CD14-positive monocyte (primary cell): Measurements from ENCODE around the gene TIMM17B. TPM values are rescaled to one million over a fixed set of nuclear protein-coding genes. Genes with fewer than 3 reads are reported as not detected.

ENCODE experiments used
- DNase-seq, 3 donors: peaks; one replicate each; pipeline ENCODE4 v3.0.0-alpha.2; 2011 to 2022
- H2AFZ ChIP-seq: 2 replicates; pipeline ENCODE4 v1.6.0; 2012; ENCODE audit warnings: mild to moderate bottlenecking, low read depth, low read length, inconsistent platforms; ENCODE audit not compliant: insufficient read depth, poor library complexity, severe bottlenecking
- H3K27ac ChIP-seq, 2 donors: 1 replicate in 1 of 2; 2 replicates in 1 of 2; pipeline ENCODE4 v1.5.1; 2012 to 2013; ENCODE audit warnings: low read length in 2 of 2, control low read depth in 1 of 2, inconsistent platforms in 1 of 2, low read depth in 1 of 2, mild to moderate bottlenecking in 1 of 2
- H3K27me3 ChIP-seq, 2 donors: one replicate each; pipeline versions ENCODE4 v1.6.0 to v1.6.1; 2011 to 2013; ENCODE audit warnings: low read length in 2 of 2; ENCODE audit not compliant: control insufficient read depth in 2 of 2, insufficient read depth in 2 of 2
- H3K36me3 ChIP-seq, 2 donors: replicated peaks in 1 of 2; 1 replicate in 1 of 2; 2 replicates in 1 of 2; pipeline versions ENCODE4 v1.5.1 to v1.6.1; 2012 to 2013; ENCODE audit warnings: low read length in 2 of 2, control low read depth in 1 of 2, inconsistent platforms in 1 of 2, mild to moderate bottlenecking in 1 of 2; ENCODE audit not compliant: insufficient read depth in 2 of 2, control insufficient read depth in 1 of 2
- H3K4me1 ChIP-seq, 2 donors: 1 replicate in 1 of 2; 2 replicates in 1 of 2; pipeline versions ENCODE4 v1.5.1 to v1.6.1; 2012 to 2013; ENCODE audit warnings: low read length in 2 of 2, control low read depth in 1 of 2, inconsistent platforms in 1 of 2, mild to moderate bottlenecking in 1 of 2, moderate library complexity in 1 of 2; ENCODE audit not compliant: insufficient read depth in 2 of 2, control insufficient read depth in 1 of 2
- H3K4me2 ChIP-seq: replicated peaks from 2 replicates; pipeline ENCODE3; 2012; ENCODE audit warnings: low read length, moderate library complexity, mild to moderate bottlenecking; ENCODE audit not compliant: poor library complexity, severe bottlenecking; ENCODE audit errors: extremely low read depth
- H3K4me3 ChIP-seq, 3 experiments: fragments of 200-600 bp in 1 of 3; sonication (generic) in 1 of 3; replicated peaks in 1 of 3; 1 replicate in 2 of 3; 2 replicates in 1 of 3; pipeline ENCODE4 v1.5.1; 2011 to 2013; ENCODE audit warnings: low read length in 3 of 3, mild to moderate bottlenecking in 3 of 3, control low read depth in 2 of 3, low read depth in 2 of 3, inconsistent platforms in 1 of 3, moderate library complexity in 1 of 3
- H3K79me2 ChIP-seq: 2 replicates; pipeline ENCODE4 v1.6.0; 2012; ENCODE audit warnings: mild to moderate bottlenecking, control low read depth, inconsistent platforms, low read length, moderate library complexity; ENCODE audit not compliant: insufficient read depth
- H3K9ac ChIP-seq: 2 replicates; pipeline ENCODE4 v1.6.0; 2017; ENCODE audit warnings: low read length, mild to moderate bottlenecking; ENCODE audit not compliant: insufficient read depth, poor library complexity, severe bottlenecking
- H3K9me3 ChIP-seq, 2 donors: replicated peaks in 1 of 2; 1 replicate in 1 of 2; 2 replicates in 1 of 2; pipeline versions ENCODE4 v1.5.1 to v1.6.1; 2012 to 2013; ENCODE audit warnings: low read length in 2 of 2, control low read depth in 1 of 2; ENCODE audit not compliant: control insufficient read depth in 1 of 2, insufficient read depth in 1 of 2
- H4K20me1 ChIP-seq: 2 replicates; pipeline ENCODE4 v1.6.0; 2012; ENCODE audit warnings: mild to moderate bottlenecking, low read length, control low read depth, moderate library complexity; ENCODE audit not compliant: insufficient read depth
- H3K27ac Mint-ChIP-seq, 7 donors: one replicate each; pipeline ENCODE4 v1.8.0; 2020; ENCODE audit warnings: mild to moderate bottlenecking in 7 of 7, mixed read lengths in 7 of 7, moderate library complexity in 6 of 7, inconsistent platforms in 2 of 7
- H3K27me3 Mint-ChIP-seq, 3 donors: one replicate each; pipeline ENCODE4 v1.8.0; 2021 to 2022; ENCODE audit warnings: low read depth in 3 of 3, mild to moderate bottlenecking in 3 of 3, mixed read lengths in 3 of 3, moderate library complexity in 3 of 3, inconsistent platforms in 1 of 3
- H3K36me3 Mint-ChIP-seq, 2 donors: one replicate each; pipeline ENCODE4 v1.8.0; 2020; ENCODE audit warnings: mixed read lengths in 2 of 2, inconsistent platforms in 1 of 2, mild to moderate bottlenecking in 1 of 2
- H3K4me1 Mint-ChIP-seq: one replicate; pipeline ENCODE4 v1.8.0; 2020; ENCODE audit warnings: mild to moderate bottlenecking, mixed read lengths
- H3K4me3 Mint-ChIP-seq, 2 donors: one replicate each; pipeline ENCODE4 v1.8.0; 2020; ENCODE audit warnings: mild to moderate bottlenecking in 2 of 2, mixed read lengths in 2 of 2, moderate library complexity in 1 of 2
- H3K9me3 Mint-ChIP-seq, 7 donors: one replicate each; pipeline ENCODE4 v1.8.0; 2020 to 2022; ENCODE audit warnings: mixed read lengths in 7 of 7, mild to moderate bottlenecking in 6 of 7, moderate library complexity in 6 of 7, inconsistent platforms in 2 of 7
- CTCF ChIP-seq: fragments of 200-600 bp; IDR thresholded peaks from one replicate; pipeline ENCODE4 v1.8.0; 2022; ENCODE audit warnings: antibody characterized with exemption, mild to moderate bottlenecking
- WGBS: methylation state at CpG from one replicate; pipeline ENCODE4 v1.1.5; 2013; ENCODE audit warnings: missing lambda C conversion rate; ENCODE audit not compliant: insufficient coverage; 5-methylcytosine and 5-hydroxymethylcytosine counted together
- intact Hi-C, 2 donors: fragments of 100-400 bp; cut with micrococcal nuclease; formaldehyde crosslinking; loops; one replicate each; pipeline versions ENCODE4 v1.15.0 to v1.15.1; 2023
- polyA plus RNA-seq, 3 donors: library from polyadenylated mRNA; depleted of rRNA in 1 of 3; unstranded in 2 of 3; stranded (reverse) in 1 of 3; fragments of 300-500 nt in 2 of 3; fragments of >200 nt in 1 of 3; fragmentation: Illumina TruSeq in 2 of 3; gene quantifications; 1 replicate in 2 of 3; 2 replicates in 1 of 3; pipeline ENCODE4 v1.2.3, GENCODE V29; 2012 to 2021

TIMM17B gene
- polyA plus RNA-seq, 3 donors, result 52.2 to 86.9 (median 86.8) TPM

GRCh38 chrX:48923771-48924170 is 26.2 kb upstream of the TIMM17B start:
- Mint-ChIP-seq H3K4me1 (peaks cover 16% of the 10 kb centered on the region), H3K27me3 (peaks cover 0 to 6% (median 0%) of the 10 kb centered on the region in 3 donors), H3K36me3 (peaks cover 42 to 59% of the 10 kb centered on the region in 2 donors), H3K4me3 (no peak overlapping the region), H3K27ac (no peak overlapping the region), H3K9me3 (peaks cover 0 to 2% (median 0%) of the 10 kb centered on the region in 7 donors)
- intact Hi-C loops, result no loop called here
- Histone ChIP-seq H3K4me1 (peaks cover 9 to 10% of the 10 kb centered on the region in 2 donors), H3K27ac (no peak overlapping the region), H3K4me2 (no peak overlapping the region), H3K79me2 (no peaks in the 10 kb centered on the region), H3K27me3 (no peaks in the 10 kb centered on the region), H3K9ac (no peak overlapping the region), H3K4me3 (no peak overlapping the region), H4K20me1 (peaks cover 7% of the 10 kb centered on the region), H2AFZ (no peak overlapping the region), H3K9me3 (no peaks in the 10 kb centered on the region), H3K36me3 (peaks cover 36 to 58% of the 10 kb centered on the region in 2 donors)
- no peak for DNase-seq
- no peak for TF ChIP-seq CTCF
- WGBS, result 100% methylated on average over 3 of the region's 13 CpGs

- peaks cover 24 to 33% of the 10 kb centered on the region in 2 donors for H3K36me3 ChIP-seq
- peaks cover 27 to 37% of the 10 kb centered on the region in 2 donors for H3K36me3 Mint-ChIP-seq
- TF ChIP-seq CTCF, result no peak
- peaks cover 10% of the 10 kb centered on the region for H3K79me2 ChIP-seq
- H3K4me2 ChIP-seq, result no peak overlapping the region
- peaks cover 24 to 27% of the 10 kb centered on the region in 2 donors for H3K4me1 ChIP-seq
- peaks cover 0 to 12% (median 0%) of the 10 kb centered on the region in 3 donors for H3K27me3 Mint-ChIP-seq
- WGBS, result 60% methylated on average over 1 of the region's 4 CpGs
- no peak overlapping the region for H3K4me3 ChIP-seq
- no peak overlapping the region for H2AFZ ChIP-seq
- H3K9me3 Mint-ChIP-seq, result peaks cover 0 to 9% (median 2%) of the 10 kb centered on the region in 7 donors
- no peaks in the 10 kb centered on the region for H4K20me1 ChIP-seq
- peaks cover 26% of the 10 kb centered on the region for H3K4me1 Mint-ChIP-seq
- H3K27ac ChIP-seq, result no peak overlapping the region
- H3K9me3 ChIP-seq, result no peaks in the 10 kb centered on the region
- no peak overlapping the region for H3K4me3 Mint-ChIP-seq
- DNase-seq, result no peak
- intact Hi-C loops, result no loop called here
- H3K9ac ChIP-seq, result no peak overlapping the region
- H3K27me3 ChIP-seq, result no peaks in the 10 kb centered on the region
- peak overlapping the region in 2 of 7 donors; percentile 49 to 90 for H3K27ac Mint-ChIP-seq
Measured at GRCh38 chrX:48920718-48921104, 23.1 kb upstream of the TIMM17B start.
